ENCODE measurements around the gene ARHGEF19. TPM values are rescaled to one million over a fixed set of nuclear protein-coding genes. Genes with fewer than 3 reads are reported as not detected.

ARHGEF19 gene
- total and polyA plus RNA-seq, 2 of the 13 experiments (the other 11 are each of a cell fraction or from before 2014, with no cell fraction given), result 1.7 to 1.8 TPM

GRCh38 chr1:16155537-16156410 lies 56.7 kb downstream of the ARHGEF19 start, which contains the start of gene EPHA2 (continued):
- TF ChIP-seq ELF3 (CRISPR knock-in tag; IDR thresholded peaks at IDR 0.05), result peak; percentile 68; the same call in 1 of the 2 replicates
- no peak for TF ChIP-seq ZSCAN22 (CRISPR knock-in tag; IDR thresholded peaks at IDR 0.05)
- TF ChIP-seq, protein P1, sequence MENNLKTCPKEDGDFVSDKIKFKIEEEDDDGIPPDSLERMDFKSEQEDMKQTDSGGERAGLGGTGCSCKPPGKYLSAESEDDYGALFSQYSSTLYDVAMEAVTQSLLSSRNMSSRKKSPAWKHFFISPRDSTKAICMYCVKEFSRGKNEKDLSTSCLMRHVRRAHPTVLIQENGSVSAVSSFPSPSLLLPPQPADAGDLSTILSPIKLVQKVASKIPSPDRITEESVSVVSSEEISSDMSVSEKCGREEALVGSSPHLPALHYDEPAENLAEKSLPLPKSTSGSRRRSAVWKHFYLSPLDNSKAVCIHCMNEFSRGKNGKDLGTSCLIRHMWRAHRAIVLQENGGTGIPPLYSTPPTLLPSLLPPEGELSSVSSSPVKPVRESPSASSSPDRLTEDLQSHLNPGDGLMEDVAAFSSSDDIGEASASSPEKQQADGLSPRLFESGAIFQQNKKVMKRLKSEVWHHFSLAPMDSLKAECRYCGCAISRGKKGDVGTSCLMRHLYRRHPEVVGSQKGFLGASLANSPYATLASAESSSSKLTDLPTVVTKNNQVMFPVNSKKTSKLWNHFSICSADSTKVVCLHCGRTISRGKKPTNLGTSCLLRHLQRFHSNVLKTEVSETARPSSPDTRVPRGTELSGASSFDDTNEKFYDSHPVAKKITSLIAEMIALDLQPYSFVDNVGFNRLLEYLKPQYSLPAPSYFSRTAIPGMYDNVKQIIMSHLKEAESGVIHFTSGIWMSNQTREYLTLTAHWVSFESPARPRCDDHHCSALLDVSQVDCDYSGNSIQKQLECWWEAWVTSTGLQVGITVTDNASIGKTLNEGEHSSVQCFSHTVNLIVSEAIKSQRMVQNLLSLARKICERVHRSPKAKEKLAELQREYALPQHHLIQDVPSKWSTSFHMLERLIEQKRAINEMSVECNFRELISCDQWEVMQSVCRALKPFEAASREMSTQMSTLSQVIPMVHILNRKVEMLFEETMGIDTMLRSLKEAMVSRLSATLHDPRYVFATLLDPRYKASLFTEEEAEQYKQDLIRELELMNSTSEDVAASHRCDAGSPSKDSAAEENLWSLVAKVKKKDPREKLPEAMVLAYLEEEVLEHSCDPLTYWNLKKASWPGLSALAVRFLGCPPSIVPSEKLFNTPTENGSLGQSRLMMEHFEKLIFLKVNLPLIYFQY (CRISPR knock-in tag; IDR thresholded peaks at IDR 0.05; ENCODE audit: borderline replicate concordance), result no peak
- no peak for TF ChIP-seq PRMT3 (CRISPR knock-in tag; IDR thresholded peaks at IDR 0.05; ENCODE audit: borderline replicate concordance, low read depth)
- TF ChIP-seq CAMTA2 (CRISPR knock-in tag; IDR thresholded peaks at IDR 0.05; ENCODE audit: borderline replicate concordance), result no peak
- no peak for TF ChIP-seq ZNF543 (CRISPR knock-in tag; IDR thresholded peaks at IDR 0.05)
- TF ChIP-seq, protein P2, sequence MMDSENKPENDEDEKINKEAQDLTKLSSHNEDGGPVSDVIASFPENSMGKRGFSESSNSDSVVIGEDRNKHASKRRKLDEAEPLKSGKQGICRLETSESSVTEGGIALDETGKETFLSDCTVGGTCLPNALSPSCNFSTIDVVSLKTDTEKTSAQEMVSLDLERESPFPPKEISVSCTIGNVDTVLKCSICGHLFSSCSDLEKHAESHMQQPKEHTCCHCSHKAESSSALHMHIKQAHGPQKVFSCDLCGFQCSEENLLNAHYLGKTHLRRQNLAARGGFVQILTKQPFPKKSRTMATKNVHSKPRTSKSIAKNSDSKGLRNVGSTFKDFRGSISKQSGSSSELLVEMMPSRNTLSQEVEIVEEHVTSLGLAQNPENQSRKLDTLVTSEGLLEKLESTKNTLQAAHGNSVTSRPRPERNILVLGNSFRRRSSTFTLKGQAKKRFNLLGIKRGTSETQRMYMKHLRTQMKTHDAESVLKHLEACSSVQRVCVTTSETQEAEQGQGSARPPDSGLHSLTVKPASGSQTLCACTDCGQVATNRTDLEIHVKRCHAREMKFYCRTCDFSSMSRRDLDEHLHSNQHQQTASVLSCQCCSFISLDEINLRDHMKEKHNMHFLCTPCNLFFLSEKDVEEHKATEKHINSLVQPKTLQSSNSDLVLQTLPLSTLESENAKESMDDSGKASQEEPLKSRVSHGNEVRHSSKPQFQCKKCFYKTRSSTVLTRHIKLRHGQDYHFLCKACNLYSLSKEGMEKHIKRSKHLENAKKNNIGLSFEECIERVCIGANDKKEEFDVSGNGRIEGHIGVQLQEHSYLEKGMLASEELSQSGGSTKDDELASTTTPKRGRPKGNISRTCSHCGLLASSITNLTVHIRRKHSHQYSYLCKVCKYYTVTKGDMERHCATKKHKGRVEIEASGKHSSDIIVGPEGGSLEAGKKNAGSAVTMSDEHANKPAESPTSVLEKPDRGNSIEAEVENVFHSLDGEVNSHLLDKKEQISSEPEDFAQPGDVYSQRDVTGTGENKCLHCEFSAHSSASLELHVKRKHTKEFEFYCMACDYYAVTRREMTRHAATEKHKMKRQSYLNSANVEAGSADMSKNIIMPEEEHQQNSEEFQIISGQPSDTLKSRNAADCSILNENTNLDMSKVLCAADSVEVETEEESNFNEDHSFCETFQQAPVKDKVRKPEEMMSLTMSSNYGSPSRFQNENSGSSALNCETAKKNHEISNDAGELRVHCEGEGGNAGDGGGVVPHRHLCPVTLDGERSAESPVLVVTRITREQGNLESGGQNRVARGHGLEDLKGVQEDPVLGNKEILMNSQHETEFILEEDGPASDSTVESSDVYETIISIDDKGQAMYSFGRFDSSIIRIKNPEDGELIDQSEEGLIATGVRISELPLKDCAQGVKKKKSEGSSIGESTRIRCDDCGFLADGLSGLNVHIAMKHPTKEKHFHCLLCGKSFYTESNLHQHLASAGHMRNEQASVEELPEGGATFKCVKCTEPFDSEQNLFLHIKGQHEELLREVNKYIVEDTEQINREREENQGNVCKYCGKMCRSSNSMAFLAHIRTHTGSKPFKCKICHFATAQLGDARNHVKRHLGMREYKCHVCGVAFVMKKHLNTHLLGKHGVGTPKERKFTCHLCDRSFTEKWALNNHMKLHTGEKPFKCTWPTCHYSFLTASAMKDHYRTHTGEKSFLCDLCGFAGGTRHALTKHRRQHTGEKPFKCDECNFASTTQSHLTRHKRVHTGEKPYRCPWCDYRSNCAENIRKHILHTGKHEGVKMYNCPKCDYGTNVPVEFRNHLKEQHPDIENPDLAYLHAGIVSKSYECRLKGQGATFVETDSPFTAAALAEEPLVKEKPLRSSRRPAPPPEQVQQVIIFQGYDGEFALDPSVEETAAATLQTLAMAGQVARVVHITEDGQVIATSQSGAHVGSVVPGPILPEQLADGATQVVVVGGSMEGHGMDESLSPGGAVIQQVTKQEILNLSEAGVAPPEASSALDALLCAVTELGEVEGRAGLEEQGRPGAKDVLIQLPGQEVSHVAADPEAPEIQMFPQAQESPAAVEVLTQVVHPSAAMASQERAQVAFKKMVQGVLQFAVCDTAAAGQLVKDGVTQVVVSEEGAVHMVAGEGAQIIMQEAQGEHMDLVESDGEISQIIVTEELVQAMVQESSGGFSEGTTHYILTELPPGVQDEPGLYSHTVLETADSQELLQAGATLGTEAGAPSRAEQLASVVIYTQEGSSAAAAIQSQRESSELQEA (CRISPR knock-in tag; IDR thresholded peaks at IDR 0.05; ENCODE audit: not compliant biosample characterization), result no peak
- TF ChIP-seq NR3C1 (CRISPR knock-in tag; IDR thresholded peaks at IDR 0.05), result no peak
- TF ChIP-seq, protein P3, sequence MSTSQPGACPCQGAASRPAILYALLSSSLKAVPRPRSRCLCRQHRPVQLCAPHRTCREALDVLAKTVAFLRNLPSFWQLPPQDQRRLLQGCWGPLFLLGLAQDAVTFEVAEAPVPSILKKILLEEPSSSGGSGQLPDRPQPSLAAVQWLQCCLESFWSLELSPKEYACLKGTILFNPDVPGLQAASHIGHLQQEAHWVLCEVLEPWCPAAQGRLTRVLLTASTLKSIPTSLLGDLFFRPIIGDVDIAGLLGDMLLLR (CRISPR knock-in tag; IDR thresholded peaks at IDR 0.05), result no peak

All from HepG2 (cell line).